Astrocyte (in vitro differentiated cells and primary cell): Measurements from ENCODE around the gene DIAPH1.

Source experiments
- CTCF ChIP-seq: IDR thresholded peaks from 2 replicates; pipeline ENCODE4 v1.5.1; 2011; ENCODE audit warnings: low read depth, mild to moderate bottlenecking, inconsistent platforms, low read length, moderate library complexity; ENCODE audit not compliant: insufficient read depth
- EZH2 ChIP-seq: IDR thresholded peaks from 2 replicates; pipeline ENCODE4 v1.6.1; 2012; ENCODE audit warnings: mild to moderate bottlenecking, low read length, inconsistent platforms; ENCODE audit not compliant: insufficient read depth

- TF ChIP-seq CTCF (peak; percentile 82), EZH2 (no peak)
These were observed 46.1 kb upstream of the DIAPH1 start for GRCh38 chr5:141664733-141665461.
